Panc1 (cell line): ENCODE results near the gene TPI1.

ENCODE experiments used
- CTCF ChIP-seq: fragments of 450-650 bp; IDR thresholded peaks from 2 replicates; pipeline ENCODE4 v1.5.1; 2017; ENCODE audit warnings: mild to moderate bottlenecking
- POLR2AphosphoS5 ChIP-seq: IDR thresholded peaks from 2 replicates; pipeline ENCODE4 v1.6.1; 2012; ENCODE audit warnings: mild to moderate bottlenecking, low read depth, low read length, moderate library complexity
- SIN3A ChIP-seq: IDR thresholded peaks from 2 replicates; pipeline ENCODE4 v1.6.1; 2012; ENCODE audit warnings: low read depth, mild to moderate bottlenecking, low read length, moderate library complexity, borderline replicate concordance; ENCODE audit not compliant: insufficient read depth

DNA sequence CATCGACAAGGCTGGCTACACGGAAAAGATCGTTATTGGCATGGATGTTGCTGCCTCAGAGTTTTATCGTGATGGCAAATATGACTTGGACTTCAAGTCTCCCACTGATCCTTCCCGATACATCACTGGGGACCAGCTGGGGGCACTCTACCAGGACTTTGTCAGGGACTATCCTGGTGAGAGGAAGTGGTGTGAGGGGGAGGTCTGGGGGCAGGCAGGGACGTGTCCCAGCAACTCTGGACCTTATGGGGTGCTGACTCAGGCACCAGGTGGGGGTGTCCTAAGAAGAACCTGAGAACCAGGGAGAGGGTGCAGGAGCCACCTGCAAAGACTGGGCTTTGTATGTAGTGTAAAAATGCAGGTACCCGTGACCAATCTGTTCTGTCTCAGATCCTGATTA, 52.3 kb downstream of the TPI1 start:
- TF ChIP-seq CTCF (no peak), POLR2AphosphoS5 (no peak), SIN3A (no peak)
